ENCODE data around the gene TP73.

GRCh38 chr1:3625151-3625907, 27.0 kb upstream of the TP73 start:
- TF ChIP-seq BHLHE40 (IDR thresholded peaks at IDR 0.05; ENCODE audit: borderline replicate concordance) = no peak
- TF ChIP-seq NFRKB (IDR thresholded peaks at IDR 0.05) = no peak
- no peak for TF ChIP-seq SP1 (IDR thresholded peaks at IDR 0.05)
- TF ChIP-seq FOXM1 (IDR thresholded peaks at IDR 0.05; ENCODE audit: borderline replicate concordance) = no peak
- no peak for TF ChIP-seq FOXK2 (IDR thresholded peaks at IDR 0.05)
- no peak for TF ChIP-seq ZNF384 (IDR thresholded peaks at IDR 0.05)
- TF ChIP-seq LEF1 (IDR thresholded peaks at IDR 0.05; ENCODE audit: borderline replicate concordance) = no peak
- TF ChIP-seq TARDBP (IDR thresholded peaks at IDR 0.05) = no peak
- TF ChIP-seq, protein P1, sequence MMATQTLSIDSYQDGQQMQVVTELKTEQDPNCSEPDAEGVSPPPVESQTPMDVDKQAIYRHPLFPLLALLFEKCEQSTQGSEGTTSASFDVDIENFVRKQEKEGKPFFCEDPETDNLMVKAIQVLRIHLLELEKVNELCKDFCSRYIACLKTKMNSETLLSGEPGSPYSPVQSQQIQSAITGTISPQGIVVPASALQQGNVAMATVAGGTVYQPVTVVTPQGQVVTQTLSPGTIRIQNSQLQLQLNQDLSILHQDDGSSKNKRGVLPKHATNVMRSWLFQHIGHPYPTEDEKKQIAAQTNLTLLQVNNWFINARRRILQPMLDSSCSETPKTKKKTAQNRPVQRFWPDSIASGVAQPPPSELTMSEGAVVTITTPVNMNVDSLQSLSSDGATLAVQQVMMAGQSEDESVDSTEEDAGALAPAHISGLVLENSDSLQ (IDR thresholded peaks at IDR 0.05) = no peak
- TF ChIP-seq SUZ12 (IDR thresholded peaks at IDR 0.05) = no peak
- TF ChIP-seq L3MBTL2 (conservative IDR thresholded peaks at IDR 0.05) = no peak
- TF ChIP-seq CTBP1 (IDR thresholded peaks at IDR 0.05; ENCODE audit: borderline replicate concordance) = no peak
- TF ChIP-seq ELF4 (IDR thresholded peaks at IDR 0.05) = no peak

Data from HEK293T (cell line).